GM23338 (cell line): Measurements from ENCODE around the gene PCNX1. TPM values are rescaled to one million over a fixed set of nuclear protein-coding genes. Genes with fewer than 3 reads are reported as not detected.

Experiments used
- ATAC-seq: fragments of 200-7000 bp; cut with Tn5 transposase; 3 replicates; pipeline ENCODE4 v1.9.1; 2020
- DNase-seq: peaks from one replicate; pipeline ENCODE4 v3.0.0-alpha.2; 2015; ENCODE audit warnings: low spot score
- H2AFZ ChIP-seq: fragments of 200-600 bp; sonication (generic); 2 replicates; pipeline ENCODE4 v1.8.0; 2016; ENCODE audit warnings: antibody characterized with exemption, mild to moderate bottlenecking, moderate library complexity
- H3F3A ChIP-seq: fragments of 200-600 bp; sonication (generic); replicated peaks from 2 replicates; pipeline ENCODE4 v1.8.0; 2017; ENCODE audit warnings: antibody characterized with exemption, mixed run types, low read depth
- H3K27ac ChIP-seq: fragments of 200-600 bp; sonication (generic); 2 replicates; pipeline ENCODE4 v1.6.1; 2016; ENCODE audit warnings: low read depth
- H3K27me3 ChIP-seq: fragments of 200-600 bp; sonication (generic); 2 replicates; pipeline ENCODE4 v1.8.0; 2016; ENCODE audit warnings: mild to moderate bottlenecking, mixed run types, moderate library complexity; ENCODE audit not compliant: insufficient read depth
- H3K36me3 ChIP-seq: fragments of 200-600 bp; sonication (generic); 2 replicates; pipeline ENCODE4 v1.8.0; 2016; ENCODE audit warnings: mild to moderate bottlenecking; ENCODE audit not compliant: insufficient read depth
- H3K4me1 ChIP-seq: fragments of 200-600 bp; sonication (generic); 2 replicates; pipeline ENCODE4 v1.8.0; 2016; ENCODE audit warnings: mild to moderate bottlenecking, moderate library complexity; ENCODE audit not compliant: insufficient read depth
- H3K4me2 ChIP-seq: fragments of 200-600 bp; sonication (generic); 2 replicates; pipeline ENCODE4 v1.7.1; 2017; ENCODE audit warnings: mixed run types
- H3K4me3 ChIP-seq: fragments of 200-600 bp; sonication (generic); 2 replicates; pipeline ENCODE4 v1.6.1; 2016; ENCODE audit warnings: mixed run types
- H3K79me2 ChIP-seq: fragments of 200-600 bp; sonication (generic); replicated peaks from 2 replicates; pipeline ENCODE4 v1.8.0; 2017; ENCODE audit warnings: mild to moderate bottlenecking; ENCODE audit not compliant: insufficient read depth
- H3K9me2 ChIP-seq: fragments of 200-600 bp; sonication (generic); 2 replicates; pipeline ENCODE4 v1.8.0; 2017; ENCODE audit not compliant: insufficient read depth
- H4K20me1 ChIP-seq: fragments of 200-600 bp; sonication (generic); replicated peaks from 2 replicates; pipeline ENCODE4 v1.8.0; 2017; ENCODE audit warnings: mild to moderate bottlenecking; ENCODE audit not compliant: insufficient read depth
- H3K27ac Mint-ChIP-seq: 2 replicates; pipeline ENCODE4 v1.8.0; 2020; ENCODE audit warnings: inconsistent platforms, mild to moderate bottlenecking, moderate library complexity, mixed read lengths
- H3K27me3 Mint-ChIP-seq: 3 replicates; pipeline ENCODE4 v1.8.0; 2022; ENCODE audit warnings: low read depth, mild to moderate bottlenecking, moderate library complexity, mixed read lengths, inconsistent platforms; ENCODE audit not compliant: insufficient read depth, poor library complexity
- H3K36me3 Mint-ChIP-seq: 3 replicates; pipeline ENCODE4 v1.8.0; 2021; ENCODE audit warnings: low read depth, mild to moderate bottlenecking, inconsistent platforms, moderate library complexity, mixed read lengths
- H3K4me1 Mint-ChIP-seq: 3 replicates; pipeline ENCODE4 v1.8.0; 2020; ENCODE audit warnings: mild to moderate bottlenecking, inconsistent platforms, mixed read lengths
- H3K4me3 Mint-ChIP-seq: 3 replicates; pipeline ENCODE4 v1.8.0; 2021; ENCODE audit warnings: moderate library complexity, mild to moderate bottlenecking, inconsistent platforms, mixed read lengths
- H3K9me3 Mint-ChIP-seq: 3 replicates; pipeline ENCODE4 v1.8.0; 2020; ENCODE audit warnings: moderate library complexity, mild to moderate bottlenecking, inconsistent platforms, mixed read lengths
- CREB1 ChIP-seq: fragments of 250-450 bp; sonication (Bioruptor Pico); IDR thresholded peaks from 2 replicates; pipeline ENCODE4 v1.5.0; 2020; ENCODE audit warnings: low read depth, mild to moderate bottlenecking, moderate library complexity
- ETS1 ChIP-seq: IDR thresholded peaks from 2 replicates; pipeline ENCODE4 v1.6.1; 2016; ENCODE audit warnings: antibody characterized with exemption
- EZH2 ChIP-seq: fragments of 200-600 bp; sonication (generic); IDR thresholded peaks from one replicate; pipeline ENCODE4 v1.8.0; 2017; ENCODE audit warnings: antibody characterized with exemption, mild to moderate bottlenecking, low read depth; ENCODE audit not compliant: unreplicated experiment
- EZH2phosphoT487 ChIP-seq: fragments of 200-600 bp; sonication (generic); IDR thresholded peaks from one replicate; pipeline ENCODE4 v1.8.1; 2018; ENCODE audit warnings: antibody characterized with exemption; ENCODE audit not compliant: unreplicated experiment
- JUNB ChIP-seq: IDR thresholded peaks from one replicate; pipeline ENCODE4 v1.6.1; 2016; ENCODE audit warnings: antibody characterized with exemption; ENCODE audit not compliant: unreplicated experiment
- NANOG ChIP-seq: IDR thresholded peaks from 2 replicates; pipeline ENCODE4 v1.6.1; 2016; ENCODE audit warnings: antibody characterized with exemption, borderline replicate concordance
- POLR2AphosphoS5 ChIP-seq: IDR thresholded peaks from 2 replicates; pipeline ENCODE4 v1.6.1; 2016; ENCODE audit warnings: antibody characterized with exemption, low read depth
- STAT1 ChIP-seq: IDR thresholded peaks from one replicate; pipeline ENCODE4 v1.6.1; 2016; ENCODE audit warnings: antibody characterized with exemption; ENCODE audit not compliant: unreplicated experiment
- ZNF114 ChIP-seq: fragments of 250-450 bp; sonication (Bioruptor Pico); IDR thresholded peaks from 2 replicates; pipeline ENCODE4 v1.5.0; 2020; ENCODE audit warnings: mild to moderate bottlenecking, moderate library complexity
- ZNF331 ChIP-seq: fragments of 250-450 bp; sonication (Bioruptor Pico); IDR thresholded peaks from 2 replicates; pipeline ENCODE4 v1.5.0; 2020; ENCODE audit warnings: low read depth, mild to moderate bottlenecking, moderate library complexity
- polyA plus RNA-seq: library from polyadenylated mRNA; unstranded; fragments of >200 nt; fragmentation: Nextera tagmentation; extraction: Ambion mirVana; gene quantifications from 2 replicates; pipeline ENCODE4 v1.2.1, GENCODE V29; 2016
- total RNA-seq: library from RNA; depleted of rRNA; stranded (reverse); fragments of >200 nt; shearing (Covaris generic); gene quantifications from 2 replicates; pipeline ENCODE4 v1.2.3, GENCODE V29; 2014
- TF ChIP-seq, protein P1 (sequence below), 2 experiments: fragments of 200-600 bp in 1 of 2; sonication (generic) in 1 of 2; conservative IDR thresholded peaks; 2 replicates each; pipeline versions ENCODE4 v1.5.1 to v1.6.1; 2016 to 2017; ENCODE audit warnings: antibody characterized with exemption in 2 of 2, low read depth in 2 of 2, mild to moderate bottlenecking in 2 of 2, moderate library complexity in 1 of 2
- TF ChIP-seq, protein P2 (sequence below): IDR thresholded peaks from one replicate; pipeline ENCODE4 v1.6.1; 2018; ENCODE audit warnings: antibody characterized with exemption; ENCODE audit not compliant: unreplicated experiment

PCNX1 gene
- total and polyA plus RNA-seq, 2 experiments from 2014 or later, result 19.4 to 53.1 TPM

GRCh38 chr14:71155743-71156142, 248.5 kb downstream of the PCNX1 start:
- Mint-ChIP-seq H3K27ac (no peak overlapping the region), H3K9me3 (peaks cover 37% of the 10 kb centered on the region), H3K36me3 (peaks cover 9% of the 10 kb centered on the region), H3K27me3 (peaks cover 3% of the 10 kb centered on the region), H3K4me3 (no peak overlapping the region), H3K4me1 (no peaks in the 10 kb centered on the region)
- Histone ChIP-seq H3K4me2 (no peak overlapping the region), H3F3A (no peaks in the 10 kb centered on the region), H3K27me3 (no peaks in the 10 kb centered on the region), H3K9me2 (no peaks in the 10 kb centered on the region), H3K4me1 (no peaks in the 10 kb centered on the region), H3K36me3 (0 out of 2 replicates have a peak, but pooled peaks cover 8% of the 10 kb centered on the region), H3K27ac (no peak overlapping the region), H2AFZ (no peak overlapping the region), H3K79me2 (no peaks in the 10 kb centered on the region), H4K20me1 (no peaks in the 10 kb centered on the region), H3K4me3 (no peak overlapping the region)
- DNase-seq (no peak), ATAC-seq (no peak)
- TF ChIP-seq POLR2AphosphoS5, result no peak
- TF ChIP-seq ZNF331, result no peak
- no peak for TF ChIP-seq EZH2phosphoT487
- TF ChIP-seq STAT1, result no peak
- TF ChIP-seq ETS1, result no peak
- TF ChIP-seq, protein P1, sequence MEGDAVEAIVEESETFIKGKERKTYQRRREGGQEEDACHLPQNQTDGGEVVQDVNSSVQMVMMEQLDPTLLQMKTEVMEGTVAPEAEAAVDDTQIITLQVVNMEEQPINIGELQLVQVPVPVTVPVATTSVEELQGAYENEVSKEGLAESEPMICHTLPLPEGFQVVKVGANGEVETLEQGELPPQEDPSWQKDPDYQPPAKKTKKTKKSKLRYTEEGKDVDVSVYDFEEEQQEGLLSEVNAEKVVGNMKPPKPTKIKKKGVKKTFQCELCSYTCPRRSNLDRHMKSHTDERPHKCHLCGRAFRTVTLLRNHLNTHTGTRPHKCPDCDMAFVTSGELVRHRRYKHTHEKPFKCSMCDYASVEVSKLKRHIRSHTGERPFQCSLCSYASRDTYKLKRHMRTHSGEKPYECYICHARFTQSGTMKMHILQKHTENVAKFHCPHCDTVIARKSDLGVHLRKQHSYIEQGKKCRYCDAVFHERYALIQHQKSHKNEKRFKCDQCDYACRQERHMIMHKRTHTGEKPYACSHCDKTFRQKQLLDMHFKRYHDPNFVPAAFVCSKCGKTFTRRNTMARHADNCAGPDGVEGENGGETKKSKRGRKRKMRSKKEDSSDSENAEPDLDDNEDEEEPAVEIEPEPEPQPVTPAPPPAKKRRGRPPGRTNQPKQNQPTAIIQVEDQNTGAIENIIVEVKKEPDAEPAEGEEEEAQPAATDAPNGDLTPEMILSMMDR (conservative IDR thresholded peaks at IDR 0.05; ENCODE audit: low read depth in 2 of 2), result no peak
- no peak for TF ChIP-seq EZH2
- TF ChIP-seq NANOG, result no peak

DNA sequence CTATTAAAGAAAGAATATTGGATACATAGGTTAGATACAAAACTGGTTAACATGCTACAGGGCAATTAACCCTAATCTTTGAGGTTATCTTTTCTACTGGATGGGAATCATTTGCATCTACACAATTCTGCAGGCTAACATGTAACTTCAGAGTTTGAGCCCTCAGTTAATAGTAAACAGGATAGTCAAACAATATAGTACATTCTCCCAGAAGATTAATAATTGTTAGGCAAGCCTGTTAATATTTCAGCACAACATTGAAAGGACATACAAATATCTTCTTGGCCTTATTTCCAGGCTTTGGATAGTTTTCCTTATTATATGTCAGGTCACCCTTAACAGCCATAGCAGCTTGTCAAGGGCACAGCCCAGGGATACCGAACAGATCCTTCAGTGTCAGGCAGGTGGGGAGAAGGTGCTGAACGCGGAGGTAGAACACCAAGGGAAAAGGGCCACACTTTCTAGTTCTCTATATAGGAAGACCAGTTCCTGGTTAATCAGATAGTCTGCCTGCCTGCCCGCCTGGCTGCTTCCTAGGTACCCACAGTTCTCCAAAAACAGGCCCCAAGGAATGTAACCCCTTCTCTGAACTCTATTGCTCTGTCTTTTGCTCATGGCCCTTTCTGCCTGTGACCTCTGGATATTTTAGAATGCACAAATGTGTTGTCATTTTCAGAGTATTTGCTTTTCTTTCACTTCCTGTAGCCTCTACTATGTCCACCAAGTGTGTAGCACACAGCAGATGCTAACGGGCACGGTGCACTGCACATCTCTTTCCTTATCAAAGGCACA, 256.0 kb downstream of the PCNX1 start:
- no peak overlapping the region for H3K4me3 ChIP-seq
- H3K27ac Mint-ChIP-seq, result no peak overlapping the region
- peaks cover 8% of the 10 kb centered on the region for H3K4me1 Mint-ChIP-seq
- H3K36me3 Mint-ChIP-seq, result peaks cover 2% of the 10 kb centered on the region; the same call in 1 of the 3 replicates
- H3K79me2 ChIP-seq, result no peaks in the 10 kb centered on the region
- no peaks in the 10 kb centered on the region for H3K9me2 ChIP-seq
- no peaks in the 10 kb centered on the region for H3K4me1 ChIP-seq
- no peaks in the 10 kb centered on the region for H3K36me3 ChIP-seq
- H2AFZ ChIP-seq, result peak overlapping the region; percentile 59; the same call in 1 of the 2 replicates
- peaks cover 13% of the 10 kb centered on the region for H3K9me3 Mint-ChIP-seq
- H3K4me2 ChIP-seq, result no peak overlapping the region
- H3K27me3 Mint-ChIP-seq, result peaks cover under 1% of the 10 kb centered on the region
- H3F3A ChIP-seq, result no peaks in the 10 kb centered on the region
- ATAC-seq (no peak), DNase-seq (no peak)
- no peaks in the 10 kb centered on the region for H4K20me1 ChIP-seq
- no peaks in the 10 kb centered on the region for H3K27me3 ChIP-seq
- no peak overlapping the region for H3K27ac ChIP-seq
- no peak overlapping the region for H3K4me3 Mint-ChIP-seq
- TF ChIP-seq ZNF114 (CRISPR knock-in tag) (no peak), POLR2AphosphoS5 (no peak), NANOG (no peak), STAT1 (no peak), CREB1 (CRISPR knock-in tag) (no peak), JUNB (no peak), EZH2phosphoT487 (no peak), EZH2 (no peak), ZNF331 (no peak), ETS1 (no peak)
- TF ChIP-seq, protein P1 (conservative IDR thresholded peaks at IDR 0.05; ENCODE audit: low read depth in 2 of 2), result no peak
- TF ChIP-seq, protein P2, sequence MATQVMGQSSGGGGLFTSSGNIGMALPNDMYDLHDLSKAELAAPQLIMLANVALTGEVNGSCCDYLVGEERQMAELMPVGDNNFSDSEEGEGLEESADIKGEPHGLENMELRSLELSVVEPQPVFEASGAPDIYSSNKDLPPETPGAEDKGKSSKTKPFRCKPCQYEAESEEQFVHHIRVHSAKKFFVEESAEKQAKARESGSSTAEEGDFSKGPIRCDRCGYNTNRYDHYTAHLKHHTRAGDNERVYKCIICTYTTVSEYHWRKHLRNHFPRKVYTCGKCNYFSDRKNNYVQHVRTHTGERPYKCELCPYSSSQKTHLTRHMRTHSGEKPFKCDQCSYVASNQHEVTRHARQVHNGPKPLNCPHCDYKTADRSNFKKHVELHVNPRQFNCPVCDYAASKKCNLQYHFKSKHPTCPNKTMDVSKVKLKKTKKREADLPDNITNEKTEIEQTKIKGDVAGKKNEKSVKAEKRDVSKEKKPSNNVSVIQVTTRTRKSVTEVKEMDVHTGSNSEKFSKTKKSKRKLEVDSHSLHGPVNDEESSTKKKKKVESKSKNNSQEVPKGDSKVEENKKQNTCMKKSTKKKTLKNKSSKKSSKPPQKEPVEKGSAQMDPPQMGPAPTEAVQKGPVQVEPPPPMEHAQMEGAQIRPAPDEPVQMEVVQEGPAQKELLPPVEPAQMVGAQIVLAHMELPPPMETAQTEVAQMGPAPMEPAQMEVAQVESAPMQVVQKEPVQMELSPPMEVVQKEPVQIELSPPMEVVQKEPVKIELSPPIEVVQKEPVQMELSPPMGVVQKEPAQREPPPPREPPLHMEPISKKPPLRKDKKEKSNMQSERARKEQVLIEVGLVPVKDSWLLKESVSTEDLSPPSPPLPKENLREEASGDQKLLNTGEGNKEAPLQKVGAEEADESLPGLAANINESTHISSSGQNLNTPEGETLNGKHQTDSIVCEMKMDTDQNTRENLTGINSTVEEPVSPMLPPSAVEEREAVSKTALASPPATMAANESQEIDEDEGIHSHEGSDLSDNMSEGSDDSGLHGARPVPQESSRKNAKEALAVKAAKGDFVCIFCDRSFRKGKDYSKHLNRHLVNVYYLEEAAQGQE, result no peak
